Body of pancreas (tissue), 4 donors: ENCODE measurements around the gene CEP72. TPM values are rescaled to one million over a fixed set of nuclear protein-coding genes. Genes with fewer than 3 reads are reported as not detected.

Experiments used
- ATAC-seq: fragments of 150-250 bp; one replicate; pipeline ENCODE4 v1.9.1; 2016
- DNase-seq, 4 donors: peaks; one replicate each; pipeline ENCODE4 v3.0.0-alpha.2; 2019
- H3K27ac ChIP-seq, 4 donors: fragments of 200-600 bp; sonication (generic); 1 replicate in 3 of 4; 2 replicates in 1 of 4; pipeline versions ENCODE4 v1.5.1 to v1.6.1; 2016 to 2019; ENCODE audit warnings: mild to moderate bottlenecking in 1 of 4, mixed read lengths in 1 of 4, moderate library complexity in 1 of 4
- H3K27me3 ChIP-seq, 2 donors: fragments of 200-600 bp; sonication (generic); one replicate each; pipeline ENCODE4 v1.6.0; 2016; ENCODE audit warnings: mild to moderate bottlenecking in 1 of 2
- H3K36me3 ChIP-seq, 2 donors: fragments of 200-600 bp; sonication (generic); replicated peaks in 1 of 2; 2 replicates each; pipeline ENCODE4 v1.5.1; 2016; ENCODE audit warnings: low read depth in 2 of 2; ENCODE audit not compliant: insufficient read depth in 1 of 2
- H3K4me1 ChIP-seq: fragments of 200-600 bp; sonication (generic); one replicate; pipeline ENCODE4 v1.6.0; 2016
- H3K4me3 ChIP-seq, 2 donors: fragments of 200-600 bp; sonication (generic); 1 replicate in 1 of 2; 2 replicates in 1 of 2; pipeline ENCODE4 v1.5.1; 2016 to 2019
- H3K9me3 ChIP-seq, 3 donors: fragments of 200-600 bp; sonication (generic); 1 replicate in 2 of 3; 2 replicates in 1 of 3; pipeline ENCODE4 v1.5.1; 2016
- CTCF ChIP-seq, 7 experiments: fragments of 450-650 bp in 4 of 7; fragments of 200-600 bp in 3 of 7; sonication (generic) in 3 of 7; IDR thresholded peaks; one replicate each; pipeline ENCODE4 v1.5.1; 2016 to 2019; ENCODE audit warnings: antibody characterized with exemption in 7 of 7
- POLR2A ChIP-seq, 3 donors: fragments of 450-650 bp; IDR thresholded peaks; one replicate each; pipeline ENCODE4 v1.6.1; 2016; ENCODE audit warnings: antibody characterized with exemption in 3 of 3, mild to moderate bottlenecking in 2 of 3
- WGBS, 2 donors: methylation state at CpG; one replicate each; pipeline ENCODE4 v1.1.5; 2017; 5-methylcytosine and 5-hydroxymethylcytosine counted together
- intact Hi-C: fragments of 100-400 bp; cut with DNase I; formaldehyde crosslinking; loops from one replicate; pipeline ENCODE4 v1.15.1; 2023
- total RNA-seq, 2 donors: library from RNA; depleted of rRNA; stranded (reverse); fragments of >200 nt; gene quantifications; one replicate each; pipeline ENCODE4 v1.1.0, GENCODE V29; 2016

Gene CEP72
- total RNA-seq, 2 donors from 2014 or later = 1.3 to 7.8 TPM

- TF ChIP-seq CTCF (IDR thresholded peaks at IDR 0.05) = no peak
- no peak for TF ChIP-seq POLR2A (IDR thresholded peaks at IDR 0.05)
- no peak overlapping the region for H3K4me3 ChIP-seq
- H3K27ac ChIP-seq = no peak overlapping the region
- no peaks in the 10 kb centered on the region for H3K36me3 ChIP-seq
- 88 to 92% methylated on average over 9 to 11 of the region's 11 CpGs for WGBS, 2 donors
- H3K9me3 ChIP-seq = no peaks in the 10 kb centered on the region
- intact Hi-C loops = no loop called here
- DNase-seq (no peak), ATAC-seq (no peak)
- H3K27me3 ChIP-seq = no peaks in the 10 kb centered on the region
- no peaks in the 10 kb centered on the region for H3K4me1 ChIP-seq
These were observed 40.7 kb downstream of the CEP72 start for GRCh38 chr5:652773-653350.

- H3K9me3 ChIP-seq = no peaks in the 10 kb centered on the region
- no peak overlapping the region for H3K27ac ChIP-seq
- DNase-seq = no peak
- H3K4me1 ChIP-seq = no peaks in the 10 kb centered on the region
- no peak overlapping the region for H3K4me3 ChIP-seq
- no peaks in the 10 kb centered on the region for H3K36me3 ChIP-seq
- ATAC-seq = no peak
- 81 to 83% methylated on average over 12 to 17 of the region's 17 CpGs for WGBS, 2 donors
- no peaks in the 10 kb centered on the region for H3K27me3 ChIP-seq
- intact Hi-C loops = no loop called here
- TF ChIP-seq CTCF (IDR thresholded peaks at IDR 0.05) (no peak), POLR2A (IDR thresholded peaks at IDR 0.05) (no peak)
These were observed 42.1 kb downstream of the CEP72 start for GRCh38 chr5:654071-654778.

- Histone ChIP-seq H3K27me3 (no peaks in the 10 kb centered on the region), H3K4me3 (no peak overlapping the region), H3K9me3 (no peaks in the 10 kb centered on the region), H3K27ac (no peak overlapping the region), H3K4me1 (no peaks in the 10 kb centered on the region), H3K36me3 (no peaks in the 10 kb centered on the region)
- TF ChIP-seq POLR2A (IDR thresholded peaks at IDR 0.05) = no peak
- DNase-seq = no peak
- WGBS, 2 donors = 91 to 93% methylated on average over 13 of the region's 13 CpGs
- intact Hi-C loops = no loop called here
- no peak for ATAC-seq
These were observed 43.3 kb downstream of the CEP72 start for GRCh38 chr5:655406-655805.

- no peaks in the 10 kb centered on the region for H3K27me3 ChIP-seq
- DNase-seq = no peak
- no peaks in the 10 kb centered on the region for H3K9me3 ChIP-seq
- H3K4me3 ChIP-seq = no peak overlapping the region
- WGBS, 2 donors = 89 to 97% methylated on average over 6 of the region's 6 CpGs
- H3K36me3 ChIP-seq = no peaks in the 10 kb centered on the region
- no peaks in the 10 kb centered on the region for H3K4me1 ChIP-seq
- intact Hi-C loops = no loop called here
- ATAC-seq = no peak
- no peak overlapping the region for H3K27ac ChIP-seq
- TF ChIP-seq POLR2A (IDR thresholded peaks at IDR 0.05) = no peak
These were observed 45.4 kb downstream of the CEP72 start for GRCh38 chr5:657570-657969.

GRCh38 chr5:658103-658502 is 46.0 kb downstream of the CEP72 start:
- Histone ChIP-seq H3K36me3 (no peaks in the 10 kb centered on the region), H3K4me3 (no peak overlapping the region), H3K4me1 (no peaks in the 10 kb centered on the region), H3K9me3 (no peaks in the 10 kb centered on the region), H3K27me3 (no peaks in the 10 kb centered on the region), H3K27ac (no peak overlapping the region)
- 95 to 96% methylated on average over 5 of the region's 5 CpGs for WGBS, 2 donors
- ATAC-seq = no peak
- DNase-seq = no peak
- intact Hi-C loops = no loop called here
- TF ChIP-seq CTCF (IDR thresholded peaks at IDR 0.05) (no peak), POLR2A (IDR thresholded peaks at IDR 0.05) (no peak)
